RKO (cell line): ENCODE results near the gene BUB1B.
A peak's percentile ranks its signal among the peaks of the same experiment; 100 is the strongest.
"Not testable (repeated sequence)": the region's sequence is repeated elsewhere in the genome, so short reads cannot be mapped to it uniquely, and the experiment has no call there.

ENCODE experiments used
- DNase-seq: peaks from one replicate; pipeline ENCODE4 v3.0.0-alpha.2; 2016; ENCODE audit warnings: low spot score

The BUB1B gene, protein sequence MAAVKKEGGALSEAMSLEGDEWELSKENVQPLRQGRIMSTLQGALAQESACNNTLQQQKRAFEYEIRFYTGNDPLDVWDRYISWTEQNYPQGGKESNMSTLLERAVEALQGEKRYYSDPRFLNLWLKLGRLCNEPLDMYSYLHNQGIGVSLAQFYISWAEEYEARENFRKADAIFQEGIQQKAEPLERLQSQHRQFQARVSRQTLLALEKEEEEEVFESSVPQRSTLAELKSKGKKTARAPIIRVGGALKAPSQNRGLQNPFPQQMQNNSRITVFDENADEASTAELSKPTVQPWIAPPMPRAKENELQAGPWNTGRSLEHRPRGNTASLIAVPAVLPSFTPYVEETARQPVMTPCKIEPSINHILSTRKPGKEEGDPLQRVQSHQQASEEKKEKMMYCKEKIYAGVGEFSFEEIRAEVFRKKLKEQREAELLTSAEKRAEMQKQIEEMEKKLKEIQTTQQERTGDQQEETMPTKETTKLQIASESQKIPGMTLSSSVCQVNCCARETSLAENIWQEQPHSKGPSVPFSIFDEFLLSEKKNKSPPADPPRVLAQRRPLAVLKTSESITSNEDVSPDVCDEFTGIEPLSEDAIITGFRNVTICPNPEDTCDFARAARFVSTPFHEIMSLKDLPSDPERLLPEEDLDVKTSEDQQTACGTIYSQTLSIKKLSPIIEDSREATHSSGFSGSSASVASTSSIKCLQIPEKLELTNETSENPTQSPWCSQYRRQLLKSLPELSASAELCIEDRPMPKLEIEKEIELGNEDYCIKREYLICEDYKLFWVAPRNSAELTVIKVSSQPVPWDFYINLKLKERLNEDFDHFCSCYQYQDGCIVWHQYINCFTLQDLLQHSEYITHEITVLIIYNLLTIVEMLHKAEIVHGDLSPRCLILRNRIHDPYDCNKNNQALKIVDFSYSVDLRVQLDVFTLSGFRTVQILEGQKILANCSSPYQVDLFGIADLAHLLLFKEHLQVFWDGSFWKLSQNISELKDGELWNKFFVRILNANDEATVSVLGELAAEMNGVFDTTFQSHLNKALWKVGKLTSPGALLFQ

DNA sequence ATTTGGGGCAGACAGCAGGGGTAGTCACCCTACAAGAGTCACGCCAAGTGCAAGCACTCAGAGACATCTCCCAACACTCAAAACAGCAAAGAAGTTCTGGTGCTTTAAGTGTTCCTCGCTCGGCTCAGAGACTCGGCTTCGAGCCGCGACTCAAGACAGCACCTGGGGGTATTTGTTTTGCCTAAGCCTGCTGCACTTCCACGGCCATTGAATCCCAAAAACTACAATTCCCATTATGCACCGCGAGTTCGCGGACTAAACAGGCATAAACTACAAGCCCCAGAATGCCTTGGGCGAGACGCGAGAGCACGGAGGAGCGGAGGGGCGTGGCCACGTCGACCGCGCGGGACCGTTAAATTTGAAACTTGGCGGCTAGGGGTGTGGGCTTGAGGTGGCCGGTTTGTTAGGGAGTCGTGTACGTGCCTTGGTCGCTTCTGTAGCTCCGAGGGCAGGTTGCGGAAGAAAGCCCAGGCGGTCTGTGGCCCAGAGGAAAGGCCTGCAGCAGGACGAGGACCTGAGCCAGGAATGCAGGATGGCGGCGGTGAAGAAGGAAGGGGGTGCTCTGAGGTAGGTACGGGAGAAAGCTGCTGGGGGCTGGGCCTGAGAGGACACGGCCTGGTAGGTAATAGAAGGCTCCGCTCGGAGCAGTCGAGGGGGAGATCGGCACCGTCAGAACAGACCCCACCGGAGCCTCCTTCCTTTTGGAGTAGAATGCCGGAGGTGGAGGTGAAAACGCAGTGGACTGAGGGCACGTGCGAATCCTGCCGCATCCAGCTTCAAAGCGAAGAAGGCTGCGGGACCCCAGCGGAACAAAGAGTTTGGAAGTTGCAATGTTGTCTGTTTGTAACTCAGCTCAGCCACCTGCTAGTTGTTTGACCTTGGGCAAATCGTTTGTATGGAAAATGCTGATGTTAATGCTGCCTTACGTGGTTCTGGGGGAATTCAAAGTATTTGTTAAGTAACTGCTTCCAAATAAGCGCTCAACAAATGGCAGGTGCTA is at the start of gene BUB1B:
Gene BUB1B (plus strand): TSS at position 381 of the 1,000 bp plus-strand sequence. CDS start 152 bp downstream, at position 533.
- DNase-seq, result peak; percentile 94

DNA sequence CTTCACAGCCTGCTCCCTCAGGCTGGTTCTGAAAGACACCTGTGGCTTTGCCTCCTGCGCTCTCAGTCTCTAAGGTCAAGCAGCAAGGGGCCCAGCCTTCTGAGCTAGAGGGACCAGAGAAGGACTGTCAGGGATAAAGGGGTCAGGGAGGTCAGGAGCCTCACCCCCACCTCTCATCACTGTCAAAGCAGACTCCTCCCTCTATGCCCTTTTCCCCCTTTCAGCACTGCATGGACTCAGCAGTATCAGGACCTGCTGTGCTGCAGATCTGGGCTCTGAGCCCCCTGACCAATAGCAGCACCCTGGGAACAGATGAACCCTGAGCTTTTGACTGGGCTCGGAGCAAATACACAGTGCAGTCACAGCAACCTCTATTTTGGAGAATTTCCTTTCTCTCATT is 49.0 kb upstream of the BUB1B start:
- DNase-seq, result no peak

DNA sequence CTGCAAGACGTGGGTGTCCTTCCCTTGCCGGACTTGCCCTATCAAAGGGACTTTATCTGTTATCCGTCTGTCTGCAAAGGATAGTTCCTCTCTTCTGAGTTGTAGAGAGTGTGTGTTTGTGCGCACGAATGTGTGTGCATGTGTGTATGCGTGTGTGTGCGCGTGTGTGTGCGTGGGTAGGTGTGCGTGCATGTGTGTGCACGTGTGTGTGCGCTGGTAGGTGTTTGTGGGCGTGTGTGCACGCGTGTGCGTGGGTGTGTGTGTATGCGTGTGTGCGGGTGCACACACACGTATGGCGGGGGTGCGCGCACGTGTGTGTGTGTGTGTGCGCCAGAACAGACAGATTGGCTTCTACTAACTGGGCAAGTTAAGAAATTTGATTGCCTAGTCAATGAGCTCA is 48.1 kb upstream of the BUB1B start:
- DNase-seq, result no peak

DNA sequence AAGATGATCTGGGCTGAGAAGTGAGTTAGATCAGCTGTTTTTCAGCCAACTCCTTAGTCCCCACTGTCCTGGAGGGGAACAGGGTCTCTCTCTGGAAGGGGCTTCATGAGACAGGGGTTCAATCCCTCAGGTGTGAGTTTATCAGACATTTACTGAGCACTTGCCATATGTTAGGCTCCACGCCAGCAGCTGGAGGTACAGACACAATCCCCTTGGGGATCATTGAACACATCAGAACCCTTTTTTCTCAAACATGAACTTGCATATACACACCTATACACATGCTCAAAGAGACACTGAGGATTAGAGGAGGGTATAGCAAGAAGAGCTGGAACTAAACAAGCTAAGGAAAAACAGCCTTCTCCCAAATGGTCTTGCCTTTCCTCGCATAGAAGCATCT is 46.7 kb upstream of the BUB1B start:
- DNase-seq, result no peak

DNA sequence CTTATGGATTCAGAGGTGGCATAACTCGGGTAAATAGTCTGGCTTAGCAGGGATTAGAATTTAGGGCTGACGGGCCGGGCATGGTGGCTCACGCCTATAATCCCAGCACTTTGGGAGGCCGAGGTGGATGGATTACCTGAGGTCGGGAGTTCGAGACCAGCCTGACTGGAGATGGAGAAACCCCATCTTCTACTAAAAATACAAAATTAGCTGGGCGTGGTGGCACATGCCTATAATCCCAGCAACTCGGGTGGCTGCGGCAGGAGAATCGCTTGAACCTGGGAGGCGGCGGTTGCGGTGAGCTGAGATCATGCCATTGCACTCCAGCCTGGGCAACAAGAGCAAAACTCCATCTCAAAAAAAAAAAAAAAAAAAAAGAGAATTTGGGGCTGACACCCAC is 45.8 kb upstream of the BUB1B start:
- DNase-seq, result not testable (repeated sequence)

DNA sequence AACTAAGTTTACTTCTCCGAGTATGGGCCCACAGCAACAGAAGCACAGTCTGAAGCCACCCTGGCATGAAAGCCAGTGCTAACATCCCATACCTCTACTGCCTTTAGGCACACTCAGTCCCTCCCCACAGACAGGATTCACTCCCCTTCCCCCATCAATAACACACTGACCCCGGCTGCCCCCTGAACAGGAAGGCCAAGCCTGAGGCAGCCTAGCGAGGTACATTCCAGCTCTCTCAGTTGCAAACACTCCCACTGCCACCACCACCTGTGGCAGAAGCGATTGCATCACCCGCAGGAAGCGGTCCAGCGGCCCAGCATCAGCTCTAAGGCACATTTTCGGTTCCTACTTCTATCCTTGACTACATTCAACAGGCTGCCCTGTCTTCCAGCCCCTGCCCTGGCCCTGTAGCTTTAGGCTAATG is 45.2 kb upstream of the BUB1B start:
- DNase-seq, result no peak

DNA sequence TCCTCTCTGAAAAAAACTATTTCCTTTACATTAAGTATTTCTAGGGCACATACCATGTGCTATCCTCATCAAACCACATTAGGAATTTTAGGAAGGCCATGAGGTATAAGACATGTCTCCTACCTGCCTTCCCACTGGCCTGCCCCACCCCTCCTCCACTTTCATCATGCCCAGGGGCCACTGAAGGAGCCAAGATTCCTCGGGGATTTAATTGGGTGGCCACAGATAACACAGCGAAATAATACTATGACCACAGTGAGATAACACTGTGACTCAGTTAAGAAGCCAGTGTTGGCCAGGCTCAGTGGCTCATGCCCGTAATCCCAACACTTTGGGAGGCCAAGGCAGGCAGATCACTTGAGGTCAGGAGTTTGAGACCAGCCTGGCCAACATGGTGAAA is 42.4 kb upstream of the BUB1B start:
- no peak for DNase-seq

DNA sequence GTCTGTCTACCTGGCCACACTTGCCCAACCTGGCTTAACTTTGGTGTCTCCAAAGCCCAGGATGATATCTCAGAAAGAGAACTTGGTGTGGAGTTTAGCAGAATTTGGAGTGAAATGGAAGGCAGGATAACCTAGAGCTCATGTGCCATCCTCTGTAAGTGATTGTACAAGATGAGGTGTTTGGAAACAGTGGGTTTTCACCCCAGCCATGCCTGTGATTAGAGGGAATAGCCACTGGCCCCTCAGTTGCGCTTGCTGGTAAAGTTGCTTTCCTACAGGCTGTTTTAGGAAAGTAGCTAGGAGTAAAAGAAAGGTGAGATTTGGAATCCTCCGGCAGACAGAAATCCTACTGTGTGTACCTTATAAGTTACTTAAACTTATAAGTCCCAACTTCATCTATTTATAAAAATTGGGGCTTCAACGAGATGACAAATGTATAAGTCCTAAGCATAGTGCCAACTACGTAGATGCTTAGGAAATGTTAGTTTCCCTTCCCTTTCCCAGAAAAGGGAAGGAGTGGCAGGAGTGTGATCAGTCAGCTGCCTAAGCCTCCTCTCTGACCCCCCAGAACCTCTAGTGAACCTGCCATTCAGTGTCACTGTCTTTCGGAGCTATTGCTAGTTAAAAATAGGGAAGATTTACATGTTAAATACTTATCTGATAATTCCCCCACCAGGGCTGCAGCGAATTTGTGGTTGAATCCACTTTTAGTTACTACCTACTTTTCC is 38.8 kb upstream of the BUB1B start:
- DNase-seq, result no peak

DNA sequence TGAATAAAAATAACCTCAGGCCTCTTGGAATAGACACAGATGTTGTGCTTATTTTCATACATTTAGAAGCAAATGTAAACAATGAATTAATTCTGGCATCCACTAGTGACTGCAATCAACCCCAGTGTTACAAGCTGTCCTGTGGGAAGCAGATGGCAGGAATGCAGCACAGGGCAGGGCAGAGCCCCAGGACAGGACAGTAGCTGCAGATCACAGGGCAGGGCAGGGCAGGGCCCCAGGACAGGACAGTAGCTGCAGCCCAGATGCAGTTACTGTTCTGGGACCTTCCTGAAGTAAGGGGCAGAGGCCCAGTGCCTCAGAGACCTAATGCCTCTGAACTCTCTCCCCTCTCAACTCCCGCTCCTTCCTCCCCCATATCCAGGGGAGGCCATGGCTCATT is 37.9 kb upstream of the BUB1B start:
- DNase-seq, result not testable (repeated sequence)

DNA sequence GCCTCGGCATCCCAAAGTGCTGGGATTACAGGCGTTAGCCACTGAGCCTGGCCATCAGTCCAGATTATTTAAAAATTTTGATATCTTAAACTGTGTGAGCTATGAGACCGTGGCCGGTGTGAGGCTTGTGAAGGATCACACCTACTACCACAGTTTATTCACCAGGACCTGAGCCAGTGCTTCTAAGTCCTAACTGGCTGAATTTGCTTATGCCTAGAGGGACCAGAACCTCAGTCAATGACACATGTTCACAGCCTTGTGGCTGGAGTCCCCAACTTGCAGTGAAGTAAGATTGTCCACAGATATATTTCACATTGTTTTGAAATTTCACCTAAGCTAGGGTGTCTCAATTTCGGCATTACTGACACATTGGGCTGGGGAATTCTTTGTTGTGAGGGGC is 37.0 kb upstream of the BUB1B start:
- DNase-seq, result not testable (repeated sequence)

DNA sequence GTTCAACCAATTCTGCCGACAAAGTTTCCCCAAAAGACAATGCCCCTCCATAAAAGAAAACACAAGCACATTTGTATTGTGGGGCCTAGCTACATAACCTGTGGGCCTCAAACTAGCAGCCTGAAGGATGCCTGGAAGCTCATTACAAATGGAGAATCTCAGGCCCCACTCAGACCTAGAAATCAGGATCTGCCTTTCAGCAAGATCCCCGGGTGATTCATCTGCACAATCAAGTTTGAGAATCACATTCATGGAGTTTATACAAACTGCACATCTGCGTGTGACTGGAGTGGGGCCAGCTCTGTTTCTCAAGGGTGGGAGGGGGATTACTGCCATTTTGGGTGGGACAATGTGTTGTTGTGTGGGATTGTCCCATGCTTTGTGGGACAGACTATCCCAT is 36.5 kb upstream of the BUB1B start:
- not testable (repeated sequence) for DNase-seq

DNA sequence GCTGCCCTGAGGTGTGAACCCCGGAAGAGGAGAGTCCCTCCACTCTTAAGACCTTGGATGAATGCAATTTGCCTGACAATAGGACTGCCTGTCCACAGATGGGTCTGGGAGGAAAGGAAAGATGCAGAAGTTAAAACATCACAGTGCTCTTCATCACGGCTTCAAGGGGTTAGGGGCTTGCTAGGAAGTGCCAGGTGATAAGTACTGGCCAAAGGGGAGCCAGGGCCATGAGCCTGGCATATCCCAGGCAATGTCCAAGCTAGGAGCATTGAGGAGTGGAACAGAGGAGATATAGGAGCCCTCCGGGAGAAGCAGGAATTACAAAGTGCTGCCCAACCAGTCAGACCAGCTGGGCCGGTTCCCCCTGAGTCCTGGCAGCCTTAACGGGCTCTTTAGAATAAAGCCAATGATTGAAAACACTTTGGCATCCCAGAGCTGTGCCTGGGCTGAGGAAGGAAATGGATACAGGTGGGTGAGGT is 36.0 kb upstream of the BUB1B start:
- not testable (repeated sequence) for DNase-seq

DNA sequence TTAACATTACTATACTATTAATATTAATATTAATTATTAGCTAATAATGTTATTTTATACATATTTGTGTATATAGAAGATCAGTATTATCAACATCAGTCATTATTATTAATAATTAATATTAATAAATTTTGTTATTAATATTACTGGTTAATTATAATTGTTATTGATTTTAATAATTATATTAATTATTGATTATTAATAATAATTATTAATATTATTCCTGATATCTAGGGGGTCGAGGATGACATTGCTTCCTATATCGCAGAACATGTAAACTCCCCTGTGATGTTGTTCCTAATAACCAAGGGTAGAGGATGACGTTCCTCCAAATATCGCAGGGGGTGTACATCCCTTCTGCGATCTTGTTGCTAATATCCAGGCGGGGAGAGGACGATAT is 34.9 kb upstream of the BUB1B start:
- DNase-seq, result no peak

DNA sequence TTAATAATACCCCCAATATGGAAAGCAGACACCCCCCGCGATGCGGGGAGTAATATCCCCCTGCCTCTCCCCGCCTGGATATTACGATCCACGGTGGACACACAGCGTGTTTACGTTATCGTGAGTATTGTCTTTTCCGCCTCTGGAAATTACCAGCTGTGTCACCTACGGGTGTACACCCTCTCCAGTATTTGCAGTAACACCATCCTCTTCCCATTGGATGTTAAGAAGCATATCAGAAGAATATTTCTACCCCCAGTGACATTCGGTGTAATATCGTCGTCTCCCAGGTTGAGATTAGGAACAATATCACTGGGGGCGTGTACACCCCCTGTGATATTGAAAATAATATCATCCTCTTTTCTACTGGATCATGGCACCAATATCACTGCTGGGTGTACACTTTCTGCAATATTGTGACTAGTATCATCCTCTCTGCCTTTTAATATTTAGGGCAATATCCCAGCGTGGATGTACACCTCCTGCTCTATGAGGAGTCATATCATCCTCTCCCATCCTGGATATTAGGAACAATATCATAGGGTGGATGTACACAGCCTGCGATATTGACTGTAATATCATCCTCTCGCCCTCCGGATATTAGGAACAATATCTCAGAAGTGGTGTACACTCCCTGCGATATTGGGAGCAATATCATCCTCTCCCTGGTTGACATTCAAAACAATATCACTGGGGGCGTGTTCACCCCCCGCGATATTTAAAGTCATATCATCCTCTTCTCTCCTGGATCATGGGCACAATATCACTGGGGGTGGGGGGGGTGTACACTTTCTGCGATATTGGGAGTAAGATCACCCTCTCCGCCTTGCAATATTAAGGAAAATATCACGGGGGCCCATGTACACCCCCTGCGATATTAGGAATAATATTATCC is 31.9 kb upstream of the BUB1B start:
- no peak for DNase-seq

DNA sequence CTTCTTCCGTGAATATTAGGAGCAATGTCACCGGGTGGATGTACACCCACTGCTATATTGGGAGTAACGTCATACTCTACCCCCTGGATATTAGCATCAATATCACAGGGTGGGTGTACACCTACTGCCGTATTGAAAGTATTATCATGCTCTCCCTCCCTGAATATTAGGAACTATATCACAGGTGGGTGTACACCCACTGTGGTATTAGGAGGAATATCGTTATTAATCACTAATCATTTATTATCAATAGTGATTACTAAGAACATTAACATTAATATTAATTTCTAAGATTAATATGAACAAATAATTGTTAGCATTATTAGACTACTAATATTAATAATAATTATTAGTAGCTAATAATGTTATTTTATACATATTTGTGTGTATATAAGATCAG is 30.8 kb upstream of the BUB1B start:
- DNase-seq, result no peak

DNA sequence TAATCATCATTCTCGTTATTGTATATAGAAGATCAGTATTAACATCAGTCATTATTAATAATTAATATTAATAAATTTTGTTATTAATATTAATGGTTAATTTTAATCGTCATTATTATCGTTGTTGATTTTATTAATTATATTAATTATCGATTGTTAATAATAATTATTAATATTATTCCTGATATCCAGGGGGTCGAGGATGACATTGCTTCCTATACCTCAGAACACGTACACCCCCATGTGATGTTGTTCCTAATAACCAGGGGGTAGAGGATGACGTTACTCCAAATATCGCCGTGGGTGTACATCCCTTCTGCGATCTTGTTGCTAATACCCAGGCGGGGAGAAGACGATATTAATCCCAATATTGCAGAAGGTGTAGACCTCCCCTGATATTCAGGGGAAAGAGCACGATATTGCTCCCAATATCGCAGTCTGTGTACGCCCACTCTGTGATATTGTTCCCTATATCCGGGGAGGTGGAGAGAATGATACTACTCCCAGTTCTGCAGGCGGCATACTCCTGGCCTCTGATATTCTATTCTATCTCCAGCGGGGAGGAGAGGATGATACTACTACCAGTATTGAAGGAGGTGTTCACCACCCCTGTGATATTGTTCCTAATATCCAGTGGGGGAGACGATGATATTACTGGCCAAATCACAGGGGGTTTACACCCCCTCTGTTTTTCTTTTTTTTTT is 29.9 kb upstream of the BUB1B start:
- no peak for DNase-seq

DNA sequence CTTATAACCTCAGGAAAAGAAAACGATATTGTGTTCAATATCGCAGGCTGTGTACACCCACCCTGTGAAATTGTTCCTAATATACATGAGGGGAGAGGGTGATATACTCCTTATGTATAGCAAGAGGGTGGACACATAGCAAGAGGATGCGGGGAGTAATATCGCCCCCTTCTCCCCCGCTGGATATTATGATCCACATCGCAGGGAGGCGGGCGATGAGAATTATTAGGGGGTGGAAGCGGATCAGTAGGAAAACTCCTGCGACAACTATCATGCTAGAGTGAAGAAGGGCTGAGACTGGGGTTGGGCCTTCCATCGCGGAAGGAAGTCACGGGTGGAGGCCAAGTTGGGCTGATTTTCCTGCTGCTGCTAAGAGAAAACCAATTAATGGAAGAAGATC is 27.3 kb upstream of the BUB1B start:
- no peak for DNase-seq

DNA sequence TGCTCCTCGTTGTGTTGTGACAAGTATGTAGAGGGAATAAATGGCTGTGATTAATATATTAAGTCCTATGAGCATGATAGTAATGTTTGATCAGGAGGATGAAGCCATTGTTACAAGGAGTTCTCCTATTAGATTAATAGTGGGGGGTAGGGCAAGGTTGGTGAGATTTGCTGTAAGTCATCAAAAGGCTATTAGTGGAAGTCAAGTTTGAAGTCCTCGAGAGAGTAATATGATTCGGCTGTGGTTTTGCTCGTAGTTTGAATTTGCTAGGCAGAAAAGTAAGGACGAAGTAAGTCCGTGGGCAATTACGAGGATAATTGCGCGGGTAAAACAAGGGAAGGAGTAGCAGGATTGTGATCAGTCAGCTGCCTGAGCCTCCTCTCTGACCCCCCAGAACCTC is 26.0 kb upstream of the BUB1B start:
- no peak for DNase-seq

DNA sequence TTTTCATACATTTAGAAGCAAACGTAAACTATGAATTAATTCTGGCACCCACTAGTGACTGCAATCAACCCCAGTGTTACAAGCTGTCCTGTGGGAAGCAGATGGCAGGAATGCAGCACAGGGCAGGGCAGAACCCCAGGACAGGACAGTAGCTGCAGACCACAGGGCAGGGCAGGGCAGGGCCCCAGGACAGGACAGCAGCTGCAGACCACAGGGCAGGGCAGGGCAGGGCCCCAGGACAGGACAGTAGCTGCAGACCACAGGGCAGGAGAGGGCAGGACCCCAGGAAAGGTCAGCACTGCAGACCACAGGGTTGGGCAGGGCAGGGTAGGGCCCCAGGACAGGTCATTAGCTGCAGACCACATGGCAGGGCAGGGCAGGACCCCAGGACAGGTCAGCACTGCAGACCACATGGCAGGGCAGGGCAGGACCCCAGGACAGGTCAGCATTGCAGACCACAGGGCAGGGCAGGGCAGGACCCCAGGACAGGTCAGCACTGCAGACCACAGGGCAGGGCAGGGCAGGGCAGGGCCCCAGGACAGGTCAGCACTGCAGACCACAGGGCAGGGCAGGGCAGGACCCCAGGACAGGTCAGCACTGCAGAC is 24.9 kb upstream of the BUB1B start:
- DNase-seq, result not testable (repeated sequence)
